ENCODE results near the gene SH3BP4. TPM values are rescaled to one million over a fixed set of nuclear protein-coding genes. Genes with fewer than 3 reads are reported as not detected.

The SH3BP4 gene
- total and polyA plus RNA-seq, 8 donors = 24.1 to 35.0 (median 28.6) TPM

DNA sequence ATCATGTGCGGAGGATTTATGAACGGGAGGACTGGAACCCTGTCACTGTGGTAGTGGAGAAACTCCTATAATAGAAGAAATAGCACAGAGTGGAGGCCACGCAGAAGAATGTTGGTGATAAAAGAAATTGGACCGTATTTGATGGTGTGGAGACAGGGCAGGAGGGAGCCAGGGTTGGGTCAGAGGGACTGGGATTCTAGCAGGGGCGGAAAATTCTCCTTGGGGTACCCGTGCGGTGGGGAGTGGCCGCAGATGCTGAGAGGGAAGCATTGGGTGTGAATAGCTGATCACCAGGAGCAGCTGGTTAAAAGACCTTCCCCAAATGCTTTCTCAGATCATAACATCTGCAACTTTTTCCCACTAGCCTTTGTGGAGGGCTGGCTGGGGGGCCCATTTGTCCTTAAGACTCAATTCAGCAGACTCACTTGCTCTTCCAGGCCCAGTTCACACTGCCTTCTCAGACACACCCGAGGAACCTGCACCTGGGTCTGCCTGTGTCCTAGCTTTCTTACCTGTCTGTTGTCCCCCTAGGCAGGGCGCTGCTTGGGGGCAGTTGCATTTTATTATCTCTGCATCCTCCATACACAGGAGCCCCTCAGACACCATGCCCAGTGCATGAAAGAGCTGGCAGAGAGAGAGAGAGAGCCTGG is 7.1 kb downstream of the SH3BP4 start:
- no peaks in the 10 kb centered on the region for H3K36me3 ChIP-seq
- H3K4me3 ChIP-seq = no peak overlapping the region
- peaks cover 8 to 20% of the 10 kb centered on the region in 2 donors for H3K4me1 ChIP-seq
- H3K27me3 ChIP-seq = peaks cover 0 to 4% of the 10 kb centered on the region in 2 donors
- DNase-seq (peak in 1 of 4 donors; percentile 13), ATAC-seq (no peak)
- no peaks in the 10 kb centered on the region for H3K9me3 ChIP-seq
- TF ChIP-seq, protein P1, sequence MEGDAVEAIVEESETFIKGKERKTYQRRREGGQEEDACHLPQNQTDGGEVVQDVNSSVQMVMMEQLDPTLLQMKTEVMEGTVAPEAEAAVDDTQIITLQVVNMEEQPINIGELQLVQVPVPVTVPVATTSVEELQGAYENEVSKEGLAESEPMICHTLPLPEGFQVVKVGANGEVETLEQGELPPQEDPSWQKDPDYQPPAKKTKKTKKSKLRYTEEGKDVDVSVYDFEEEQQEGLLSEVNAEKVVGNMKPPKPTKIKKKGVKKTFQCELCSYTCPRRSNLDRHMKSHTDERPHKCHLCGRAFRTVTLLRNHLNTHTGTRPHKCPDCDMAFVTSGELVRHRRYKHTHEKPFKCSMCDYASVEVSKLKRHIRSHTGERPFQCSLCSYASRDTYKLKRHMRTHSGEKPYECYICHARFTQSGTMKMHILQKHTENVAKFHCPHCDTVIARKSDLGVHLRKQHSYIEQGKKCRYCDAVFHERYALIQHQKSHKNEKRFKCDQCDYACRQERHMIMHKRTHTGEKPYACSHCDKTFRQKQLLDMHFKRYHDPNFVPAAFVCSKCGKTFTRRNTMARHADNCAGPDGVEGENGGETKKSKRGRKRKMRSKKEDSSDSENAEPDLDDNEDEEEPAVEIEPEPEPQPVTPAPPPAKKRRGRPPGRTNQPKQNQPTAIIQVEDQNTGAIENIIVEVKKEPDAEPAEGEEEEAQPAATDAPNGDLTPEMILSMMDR (IDR thresholded peaks at IDR 0.05) = no peak
- intact Hi-C loops (cut with DNase I) = no loop called here
- no peak overlapping the region for H3K27ac ChIP-seq

DNA sequence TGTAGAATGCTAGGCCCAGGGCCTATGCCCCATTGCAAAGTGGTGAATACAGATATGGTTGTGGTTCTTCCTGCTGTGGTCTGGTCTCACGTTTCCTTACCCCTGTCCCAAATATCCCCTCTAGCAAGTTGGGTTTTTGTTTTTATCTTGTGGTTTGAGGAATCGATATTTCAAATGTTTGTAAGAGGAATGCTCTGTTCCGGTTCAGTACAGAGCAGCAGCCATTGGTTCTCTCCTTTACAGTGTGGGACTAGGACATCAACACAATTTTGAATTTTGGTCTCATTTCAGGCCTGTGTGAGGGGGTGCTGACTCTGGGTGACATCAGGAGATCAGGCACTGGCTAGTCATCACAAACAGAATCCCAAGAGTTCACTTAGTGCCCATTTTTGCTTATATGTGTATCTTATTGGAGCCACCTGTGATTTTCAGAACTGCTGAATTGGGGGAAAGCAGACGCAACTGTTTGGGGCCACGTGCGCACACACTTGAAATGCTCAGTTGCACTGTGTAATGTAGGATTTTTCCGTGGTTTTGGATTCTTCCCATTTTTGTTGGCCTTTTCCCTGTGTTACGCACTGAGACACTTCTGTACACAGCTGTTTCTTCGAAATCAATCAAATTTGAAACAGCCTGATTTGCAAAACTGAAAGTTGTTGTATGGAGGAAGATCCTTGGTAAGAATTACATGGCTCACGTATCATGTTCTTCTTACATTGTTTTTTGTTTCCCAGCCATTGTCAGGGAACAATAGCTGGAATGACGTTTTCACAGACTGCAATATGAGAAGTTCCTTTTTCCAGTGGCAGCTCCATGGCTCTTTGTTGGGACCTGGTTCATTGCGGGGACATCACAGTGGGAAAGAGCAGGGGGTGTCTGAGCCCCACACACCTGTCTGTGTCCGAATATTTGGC is 8.6 kb downstream of the SH3BP4 start:
- intact Hi-C loops (cut with DNase I) = no loop called here
- ATAC-seq (peak; percentile 34), DNase-seq (peak in 1 of 4 donors; percentile 12)
- peaks cover 0 to 8% of the 10 kb centered on the region in 2 donors for H3K4me1 ChIP-seq
- H3K9me3 ChIP-seq = no peaks in the 10 kb centered on the region
- H3K36me3 ChIP-seq = no peaks in the 10 kb centered on the region
- peak overlapping the region; percentile 20 to 45 for H3K27ac ChIP-seq
- TF ChIP-seq, protein P1 (IDR thresholded peaks at IDR 0.05) = no peak
- no peaks in the 10 kb centered on the region for H3K27me3 ChIP-seq
- H3K4me3 ChIP-seq = no peak overlapping the region

- intact Hi-C loops (cut with DNase I) = no loop called here
- TF ChIP-seq, protein P1 (IDR thresholded peaks at IDR 0.05) = no peak
- H3K4me3 ChIP-seq = no peak overlapping the region
- H3K27ac ChIP-seq = no peak overlapping the region
- no peak for ATAC-seq
- DNase-seq = peak in 1 of 4 donors; percentile 15
- no peaks in the 10 kb centered on the region for H3K27me3 ChIP-seq
- H3K4me1 ChIP-seq = peaks cover 0 to 8% of the 10 kb centered on the region in 2 donors
- no peaks in the 10 kb centered on the region for H3K9me3 ChIP-seq
- no peaks in the 10 kb centered on the region for H3K36me3 ChIP-seq
Measured at GRCh38 chr2:234961784-234962183, 10.0 kb downstream of the SH3BP4 start.

GRCh38 chr2:234963773-234964615 is 12.2 kb downstream of the SH3BP4 start:
- Histone ChIP-seq H3K27me3 (no peaks in the 10 kb centered on the region), H3K36me3 (no peaks in the 10 kb centered on the region), H3K4me1 (no peaks in the 10 kb centered on the region), H3K9me3 (no peaks in the 10 kb centered on the region), H3K4me3 (no peak overlapping the region), H3K27ac (peak overlapping the region in 1 of 2 donors; percentile 9)
- TF ChIP-seq, protein P1 (IDR thresholded peaks at IDR 0.05) = no peak
- intact Hi-C loops (cut with DNase I) = no loop called here
- peak; percentile 29 for ATAC-seq
- peak in 3 of 4 donors; percentile 33 to 87 (median 81) for DNase-seq
